Regular cardiac myocyte (primary cell): ENCODE results near the gene DYNC1LI2. TPM values are rescaled to one million over a fixed set of nuclear protein-coding genes. Genes with fewer than 3 reads are reported as not detected.

Experiments
- total RNA-seq: library from RNA; depleted of rRNA; stranded (reverse); fragments of >200 nt; gene quantifications from 2 replicates; pipeline ENCODE4 v1.2.3, GENCODE V29; 2014

Gene DYNC1LI2
- total RNA-seq, result 149 and 151 TPM in 2 replicates

DNA sequence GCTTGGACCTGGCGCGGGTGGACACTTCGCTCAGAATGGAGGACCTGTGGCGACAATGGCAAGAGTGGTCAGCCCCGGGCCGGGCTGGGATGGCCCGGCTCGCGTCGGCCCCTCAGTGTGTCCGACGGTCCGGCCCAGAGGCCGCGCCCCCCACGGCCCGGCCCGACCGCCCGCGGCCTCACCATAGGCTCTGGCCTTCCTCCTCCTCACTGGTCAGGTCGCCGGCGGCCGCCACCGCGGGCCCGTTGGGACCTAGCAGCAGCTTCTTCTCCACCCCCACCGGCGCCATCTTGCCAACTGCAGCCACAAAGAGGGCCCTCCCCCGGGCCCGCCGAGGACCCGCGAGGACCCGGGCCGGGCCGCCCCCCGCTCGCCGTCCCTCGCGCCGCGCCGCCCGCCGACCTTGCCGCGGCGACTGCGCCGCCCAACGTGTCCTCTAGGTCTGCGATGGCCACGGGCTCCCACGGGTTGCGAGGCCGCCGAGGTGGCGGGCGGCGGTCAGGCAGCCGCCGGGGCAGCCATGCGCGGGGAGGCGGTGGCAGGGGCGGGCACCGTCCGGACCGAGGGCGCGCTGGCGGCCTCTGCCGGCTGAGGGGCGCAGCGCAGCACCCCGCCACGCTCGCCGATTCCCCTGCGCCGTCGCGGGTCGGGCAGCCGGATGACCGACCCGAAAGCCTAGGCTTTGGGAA is at the start of gene DYNC1LI2:
Gene DYNC1LI2, minus strand, starts transcription at position 307 of the 689 bp plus-strand sequence. Its CDS starts 18 bp downstream, at position 289.

DNA sequence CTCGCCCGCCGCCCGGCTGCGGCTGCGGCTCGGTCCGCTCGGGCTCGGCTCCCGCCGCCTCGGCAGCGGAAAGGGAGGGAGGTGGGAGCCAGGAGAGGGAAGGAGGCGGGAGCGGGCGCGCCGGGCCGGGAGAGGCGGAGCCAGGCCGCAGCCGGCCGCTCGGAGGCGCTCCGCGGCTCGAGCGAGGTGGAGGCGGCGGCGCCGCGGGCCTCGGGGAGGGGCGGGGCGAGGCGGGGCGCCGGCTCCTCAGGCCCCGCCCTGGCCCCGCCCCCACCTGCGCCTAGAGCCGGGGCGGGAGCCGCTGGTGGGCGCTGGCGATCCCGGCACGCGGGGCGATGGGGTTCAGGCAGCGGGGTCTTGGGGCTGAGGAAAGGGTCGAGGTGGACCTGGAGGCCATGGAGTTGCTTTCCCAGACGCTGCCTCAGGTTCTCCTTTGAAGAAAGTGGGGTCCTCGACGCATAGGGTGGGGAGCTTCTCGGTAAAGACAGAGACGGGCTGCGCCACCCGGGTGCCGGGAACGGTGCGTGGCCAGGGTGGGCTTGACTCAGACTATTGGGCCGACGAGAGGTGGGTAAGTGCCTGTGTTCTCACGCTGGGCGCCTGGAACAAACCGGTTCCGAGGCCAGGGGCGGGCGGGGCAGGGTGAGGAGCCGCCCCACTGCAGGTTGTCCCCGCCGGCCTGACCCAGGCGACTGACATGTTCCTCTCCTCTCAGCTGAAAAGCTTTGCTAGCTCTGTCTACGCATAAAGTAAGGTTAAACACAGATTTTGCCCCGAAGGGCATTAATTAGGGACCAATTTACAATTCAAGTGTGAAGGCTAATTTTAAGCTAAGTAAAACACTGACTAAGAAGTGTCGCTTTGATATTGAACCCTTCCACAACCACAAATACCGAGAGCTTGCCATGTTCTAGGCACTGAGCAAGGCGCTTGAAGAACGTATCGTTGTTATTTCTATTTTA is 54.5 kb downstream of the DYNC1LI2 start, which contains the start of gene CMTM4:
Gene CMTM4, minus strand, starts transcription at position 75 of the 962 bp plus-strand sequence. CDS start 218 bp downstream, outside the sequence.

Other genes with a start within 250 kb of the DYNC1LI2 start
- gene TK2, start 201.5 kb downstream of the DYNC1LI2 start, total RNA-seq, result 42.2 and 62.9 TPM in 2 replicates
- gene CKLF, start 199.0 kb downstream of the DYNC1LI2 start, total RNA-seq, result 66.0 and 115 TPM in 2 replicates
- gene CMTM1, start 185.2 kb downstream of the DYNC1LI2 start, total RNA-seq, result 2.1 and 2.5 TPM in 2 replicates
- gene CMTM2, start 172.1 kb downstream of the DYNC1LI2 start, total RNA-seq, result not detected in 2 replicates
- gene CMTM3, start 146.9 kb downstream of the DYNC1LI2 start, total RNA-seq, result 7.6 and 17.4 TPM in 2 replicates
- 12.7 and 27.1 TPM in 2 replicates for gene CMTM4, start 54.9 kb downstream of the DYNC1LI2 start, total RNA-seq
- gene TERB1, start 50.0 kb upstream of the DYNC1LI2 start, total RNA-seq, result 0.19 and 0.56 TPM in 2 replicates
- gene NAE1, start 79.4 kb upstream of the DYNC1LI2 start, total RNA-seq, result 72.4 and 83.4 TPM in 2 replicates
- gene CA7, start 92.8 kb upstream of the DYNC1LI2 start, total RNA-seq, result not detected in 2 replicates
- gene PDP2, start 128.9 kb upstream of the DYNC1LI2 start, total RNA-seq, result 7.3 and 9.0 TPM in 2 replicates
- gene CDH16, start 167.3 kb upstream of the DYNC1LI2 start, total RNA-seq, result 0.19 and 0.56 TPM in 2 replicates
- 5.2 and 24.8 TPM in 2 replicates for gene RRAD, start 173.9 kb upstream of the DYNC1LI2 start, total RNA-seq
- 166 and 269 TPM in 2 replicates for gene CIAO2B, start 182.8 kb upstream of the DYNC1LI2 start, total RNA-seq
- gene CES2, start 183.9 kb upstream of the DYNC1LI2 start, total RNA-seq, result 16.1 and 19.2 TPM in 2 replicates
- gene CES3, start 209.7 kb upstream of the DYNC1LI2 start, total RNA-seq, result 0.56 TPM in 1 of 2 replicates, not detected in the other
- gene CES4A, start 237.0 kb upstream of the DYNC1LI2 start, total RNA-seq, result 0.58 and 1.1 TPM in 2 replicates